Cerebellar cortex (tissue), 1 donor: ENCODE data around the gene PCDH9.
"Not testable (repeated sequence)": the region's sequence is repeated elsewhere in the genome, so short reads cannot be mapped to it uniquely, and the experiment has no call there.

Source experiments
- DNase-seq: peaks from one replicate; pipeline ENCODE4 v3.0.0-alpha.2; 2015; ENCODE audit warnings: low spot score

The PCDH9 gene

DNA sequence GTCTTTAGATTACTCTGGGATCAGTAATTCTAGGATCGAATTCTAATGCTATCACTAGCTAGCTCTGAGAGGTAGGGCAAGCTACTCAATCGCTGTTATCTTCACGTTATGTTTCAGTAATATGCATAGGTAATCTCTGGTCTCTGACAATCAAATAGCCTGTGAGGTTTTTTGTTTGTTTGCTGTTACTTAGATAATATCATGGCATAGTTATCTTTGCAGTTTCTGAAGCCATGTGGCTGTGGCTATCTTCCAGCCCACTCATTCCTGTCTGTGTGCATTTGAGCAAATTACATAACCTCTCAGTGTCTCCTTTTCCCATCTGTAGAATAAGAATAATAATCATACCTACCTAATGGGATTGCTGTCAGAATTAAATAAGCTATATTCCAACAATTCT is 330.2 kb downstream of the PCDH9 start:
- peak; percentile 23 for DNase-seq

DNA sequence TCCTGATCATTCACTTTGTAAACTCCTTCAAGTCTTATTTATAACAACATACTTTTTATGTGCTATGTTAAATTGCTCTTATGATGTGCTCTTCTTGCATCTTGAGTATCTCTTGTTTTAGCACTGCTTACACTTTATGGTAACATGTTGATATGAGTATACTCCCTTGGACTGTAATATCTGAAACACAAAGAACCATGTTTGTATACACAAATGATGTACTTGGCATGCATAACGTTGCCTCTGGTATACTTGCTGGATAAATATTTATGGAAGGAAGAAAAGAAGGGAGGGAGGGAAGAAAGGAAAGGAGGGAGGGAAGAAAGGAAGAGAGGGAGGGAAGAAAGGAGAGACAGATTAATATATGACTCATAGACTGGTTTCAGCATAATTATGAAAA is 333.2 kb downstream of the PCDH9 start:
- DNase-seq: no peak

DNA sequence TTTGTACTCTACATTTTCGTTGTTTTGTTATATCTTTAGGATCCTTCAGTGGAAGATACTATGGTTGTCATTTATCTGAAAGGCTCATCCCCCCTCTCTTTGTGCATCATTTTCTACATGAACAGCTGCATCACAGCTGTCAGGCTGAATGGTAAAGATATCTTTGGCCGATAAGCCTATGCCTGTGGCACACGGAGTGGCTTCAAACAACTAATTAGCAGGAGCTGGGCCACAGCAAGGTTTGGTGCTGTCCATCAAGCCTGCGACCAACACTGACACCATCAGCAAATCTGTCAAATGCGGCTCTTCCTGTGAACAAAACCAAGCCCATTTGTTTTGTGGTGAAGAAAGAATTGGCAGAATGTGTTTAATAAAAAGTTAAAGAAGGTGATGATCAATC is 334.4 kb downstream of the PCDH9 start:
- DNase-seq: no peak

DNA sequence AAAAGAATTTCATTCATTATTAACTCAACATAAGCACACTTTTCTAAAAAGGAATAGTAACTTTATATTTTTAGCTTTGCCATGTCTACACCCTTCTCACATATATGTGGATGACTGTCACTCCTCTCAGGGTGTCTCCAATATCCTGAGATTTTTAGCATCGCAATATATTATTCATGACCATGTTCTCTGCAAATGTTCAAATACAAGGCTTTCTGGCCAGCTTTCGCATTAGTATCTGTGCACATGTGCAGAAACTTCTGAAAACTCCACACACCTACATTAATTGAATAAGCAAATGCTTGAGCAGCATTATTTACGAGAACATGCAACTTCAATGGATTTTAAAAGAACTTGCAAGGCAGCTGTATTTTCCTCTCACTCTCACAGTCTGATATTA is 334.8 kb downstream of the PCDH9 start:
- no peak for DNase-seq

DNA sequence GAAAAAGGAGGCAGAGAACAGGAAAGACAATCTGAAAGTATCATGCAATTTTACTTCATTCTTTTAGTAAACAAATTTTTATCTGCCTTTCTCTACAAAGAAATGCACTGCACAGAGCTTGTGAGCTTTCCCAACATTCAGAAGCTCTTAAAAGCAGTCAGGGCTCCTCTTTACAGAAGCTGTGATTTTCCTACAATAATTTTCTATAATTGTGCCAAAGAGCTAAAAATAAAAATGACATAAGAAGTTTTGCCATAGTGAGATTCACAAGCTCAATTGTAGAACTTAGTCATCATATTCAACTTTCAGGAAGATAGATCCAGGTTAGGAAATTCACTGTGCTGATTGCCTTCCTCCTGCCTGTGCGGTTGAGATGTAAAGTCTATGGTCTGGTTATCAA is 341.4 kb downstream of the PCDH9 start:
- no peak for DNase-seq

DNA sequence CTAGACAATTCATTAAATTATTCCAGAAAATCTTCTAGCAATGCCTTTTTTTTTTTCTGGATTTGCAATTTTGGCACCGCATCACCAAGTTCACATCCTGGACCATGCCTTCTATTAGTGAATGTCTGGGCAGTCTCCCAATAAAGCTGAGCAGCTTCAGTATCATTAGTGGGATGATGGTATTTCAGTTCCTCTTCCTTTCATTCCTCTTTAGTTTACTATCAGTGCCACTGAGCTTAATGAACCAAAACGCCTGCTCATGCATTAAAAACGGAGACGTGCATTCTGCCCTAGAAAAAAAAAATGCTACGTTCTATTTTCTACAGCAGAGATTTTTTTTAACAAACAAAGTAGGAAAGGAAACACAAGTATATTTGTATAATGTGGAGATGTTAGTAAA is 343.0 kb downstream of the PCDH9 start:
- DNase-seq: peak; percentile 50

DNA sequence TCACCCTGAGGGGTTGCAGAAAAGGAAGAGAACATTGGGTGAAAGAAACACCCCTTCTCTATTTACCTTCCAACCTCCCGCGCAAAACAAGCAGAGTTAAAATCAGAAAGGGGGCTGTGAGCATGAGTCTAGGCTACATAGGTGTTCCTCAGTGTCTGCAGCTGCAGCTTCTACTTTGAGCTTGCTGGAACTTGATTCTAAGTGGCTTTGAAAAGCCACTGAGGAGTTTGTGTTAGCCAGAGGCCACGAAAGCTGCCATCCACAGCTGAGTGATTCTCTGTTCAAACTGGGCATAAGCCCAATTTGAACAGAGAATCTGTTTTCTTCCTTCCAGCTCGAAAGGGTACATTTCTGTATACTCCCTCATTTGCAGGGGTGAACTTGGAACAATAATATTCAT is 343.9 kb downstream of the PCDH9 start:
- peak; percentile 22 for DNase-seq

DNA sequence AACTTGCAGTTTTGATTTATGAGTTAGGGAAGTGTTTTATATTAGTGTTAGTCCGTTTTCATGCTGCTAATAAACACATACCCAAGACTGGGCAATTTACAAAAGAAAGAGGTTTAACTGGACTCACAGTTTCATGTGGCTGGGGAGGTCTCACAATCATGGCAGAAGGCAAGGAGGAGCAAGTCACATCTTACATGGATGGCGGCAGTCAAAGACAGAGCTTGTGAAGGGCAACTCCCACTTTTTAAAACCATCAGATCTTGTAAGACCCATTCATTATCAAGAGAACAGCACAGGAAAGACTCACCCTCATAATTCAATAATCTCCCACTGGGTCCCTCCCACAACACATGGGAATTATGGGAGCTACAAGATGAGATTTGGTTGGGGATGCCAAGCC is 349.0 kb downstream of the PCDH9 start:
- not testable (repeated sequence) for DNase-seq

DNA sequence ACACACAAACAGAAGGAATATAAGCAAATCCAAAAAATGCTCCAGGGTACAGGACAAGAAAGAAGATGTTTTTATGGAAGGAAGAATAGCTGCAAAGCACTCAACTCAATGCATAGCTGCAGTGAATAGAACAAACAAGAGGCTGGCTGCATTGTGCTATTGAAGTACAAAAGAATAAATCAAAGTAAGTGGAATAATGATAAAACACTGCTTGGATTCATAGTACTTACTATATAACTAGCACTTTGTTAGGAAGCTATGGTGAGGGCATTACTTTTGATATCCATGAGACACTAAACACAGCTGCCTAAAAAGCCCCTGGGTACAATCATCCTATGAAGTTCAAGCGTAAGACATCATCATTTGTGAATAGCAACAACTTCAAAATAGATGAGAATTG is 350.1 kb downstream of the PCDH9 start:
- DNase-seq: no peak

DNA sequence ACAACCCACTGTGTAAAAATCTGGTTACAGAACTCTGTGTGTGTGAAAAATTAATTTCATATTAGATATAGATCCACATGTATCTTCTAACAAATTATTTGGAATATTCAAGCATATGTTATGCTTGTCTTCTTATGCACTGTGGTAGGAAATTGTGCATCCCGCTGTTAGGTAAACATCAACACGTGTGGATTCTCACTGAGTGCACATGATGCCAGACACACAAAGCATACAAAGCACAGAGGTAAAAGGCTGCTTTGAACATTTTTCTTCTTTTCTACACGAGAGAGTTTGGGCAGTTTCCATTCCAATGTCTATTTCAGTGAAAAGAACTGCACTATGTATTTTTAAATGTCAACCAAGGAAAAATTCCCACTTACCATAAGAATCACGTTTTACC is 354.9 kb downstream of the PCDH9 start:
- no peak for DNase-seq

DNA sequence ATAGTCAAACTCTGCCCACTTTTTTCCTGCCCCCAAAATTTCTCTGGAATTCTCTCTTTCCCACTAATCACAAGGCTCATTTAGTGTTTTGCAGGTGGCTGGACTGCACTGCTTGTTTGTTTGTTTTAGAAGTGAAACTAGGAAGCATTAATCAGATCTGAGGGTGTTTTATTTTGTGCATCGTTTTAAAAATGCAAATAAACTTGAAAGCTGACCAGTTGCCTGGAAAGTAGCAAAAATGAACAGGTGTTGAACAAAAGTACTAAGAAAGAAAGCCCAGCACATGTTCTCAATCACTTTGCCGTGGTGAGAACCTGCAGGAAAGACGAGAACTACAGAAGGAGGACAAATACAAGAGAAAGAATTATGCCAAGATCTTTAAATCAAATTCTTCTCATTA is 365.5 kb downstream of the PCDH9 start:
- DNase-seq: no peak

DNA sequence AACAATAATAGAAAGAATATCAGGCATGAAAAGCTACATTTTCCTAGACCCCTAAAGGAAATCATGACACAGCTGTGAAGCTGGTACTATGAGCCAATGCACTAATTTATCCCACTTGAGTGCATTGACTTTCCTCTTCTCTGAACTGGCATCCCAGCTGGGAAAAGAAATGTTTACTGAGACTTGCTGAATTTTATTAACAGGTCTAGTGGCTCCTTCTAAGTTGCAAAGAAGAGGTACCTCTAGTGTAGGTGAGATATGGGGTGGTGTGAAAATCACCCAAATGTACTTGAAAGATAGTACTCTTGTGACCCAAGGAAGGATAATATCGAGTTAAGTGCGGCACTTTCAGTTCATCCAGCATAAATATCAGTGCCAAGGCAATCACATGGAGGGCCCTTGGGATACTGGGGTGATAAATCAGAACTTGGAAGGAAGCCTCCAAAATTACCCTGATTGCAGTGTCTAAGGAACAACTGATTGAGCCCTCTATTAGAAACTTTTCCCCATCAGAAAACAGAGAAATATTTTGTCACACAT is 369.2 kb downstream of the PCDH9 start:
- no peak for DNase-seq

DNA sequence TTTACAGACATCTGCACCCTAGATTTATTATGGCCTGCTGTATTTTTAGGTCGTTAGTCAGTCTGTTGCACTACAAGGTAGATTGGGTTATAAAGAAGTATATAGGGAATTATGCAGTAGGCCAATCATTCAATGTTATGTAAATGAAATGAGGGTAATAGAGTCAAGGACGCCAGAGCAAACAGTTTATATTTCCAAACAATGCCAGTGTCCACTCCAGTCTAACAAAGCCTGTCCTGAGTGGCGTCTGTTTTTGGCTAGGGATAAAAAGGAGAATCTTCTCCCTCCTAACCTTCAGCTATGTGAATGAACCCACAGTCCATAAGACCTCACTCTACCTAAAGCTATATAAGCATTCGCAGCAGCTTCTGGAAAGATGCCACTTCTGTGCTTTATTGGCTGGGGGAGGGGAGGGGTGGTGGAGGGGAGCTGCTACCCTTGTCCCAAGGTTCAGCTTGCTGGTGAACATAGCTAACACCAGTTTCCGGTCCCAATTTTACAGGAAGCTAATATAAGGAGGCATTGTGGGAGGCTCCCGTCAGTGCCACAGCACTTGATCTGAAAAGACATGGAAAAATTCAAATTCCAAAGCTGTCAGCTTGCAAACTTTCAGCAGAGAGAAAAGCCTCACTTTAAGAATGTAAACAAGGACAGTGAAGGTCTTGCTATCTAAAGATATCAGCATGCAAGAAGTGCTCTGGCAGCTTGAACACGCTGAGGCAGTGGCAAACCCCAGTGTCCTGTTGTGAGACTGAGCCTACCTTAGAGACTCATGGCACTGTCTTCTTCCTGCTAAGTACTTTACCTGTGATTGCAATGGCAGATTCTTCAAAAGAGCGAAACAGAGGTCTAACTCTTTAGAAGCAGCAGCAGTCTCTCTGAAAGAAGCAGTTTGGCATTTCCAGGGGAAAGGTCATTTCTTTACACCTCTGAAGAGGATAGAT is 369.9 kb downstream of the PCDH9 start:
- no peak for DNase-seq

DNA sequence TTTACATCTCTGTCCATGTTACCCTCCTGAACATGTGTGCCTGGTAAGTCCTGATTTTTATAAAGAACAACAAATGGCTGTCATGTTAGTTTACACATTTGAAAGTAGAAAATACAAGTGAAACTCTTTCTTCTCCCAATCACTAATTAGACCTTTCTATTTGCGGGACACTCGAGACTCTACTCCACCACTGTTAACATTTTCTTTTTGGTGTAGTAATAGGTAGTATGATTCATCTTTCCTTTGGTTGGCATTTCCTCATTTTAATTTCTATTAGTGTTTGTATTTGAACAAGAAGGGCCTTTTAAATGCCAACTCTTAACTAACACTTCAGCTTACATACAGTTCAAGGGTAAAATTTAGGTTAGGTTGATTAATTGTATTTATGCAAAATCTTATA is 371.1 kb downstream of the PCDH9 start:
- DNase-seq: no peak

DNA sequence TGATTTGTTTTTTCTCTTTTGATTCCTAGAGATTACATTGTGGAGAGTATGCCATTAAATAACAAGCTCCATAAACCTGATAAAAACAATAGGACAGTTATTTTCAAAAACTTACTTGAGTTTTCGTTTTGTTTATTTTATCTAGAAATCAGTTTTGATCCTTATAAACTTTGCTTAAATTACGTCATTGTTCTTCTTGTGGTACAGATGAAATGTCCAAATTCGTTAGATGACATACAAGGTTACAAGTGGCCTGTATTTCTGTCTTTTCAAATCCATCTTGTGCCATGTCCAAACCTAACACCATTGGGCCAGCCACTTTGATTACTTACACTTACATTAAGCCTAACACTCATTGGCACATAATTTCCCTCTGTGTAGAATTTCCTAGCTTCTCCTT is 372.0 kb downstream of the PCDH9 start:
- no peak for DNase-seq

DNA sequence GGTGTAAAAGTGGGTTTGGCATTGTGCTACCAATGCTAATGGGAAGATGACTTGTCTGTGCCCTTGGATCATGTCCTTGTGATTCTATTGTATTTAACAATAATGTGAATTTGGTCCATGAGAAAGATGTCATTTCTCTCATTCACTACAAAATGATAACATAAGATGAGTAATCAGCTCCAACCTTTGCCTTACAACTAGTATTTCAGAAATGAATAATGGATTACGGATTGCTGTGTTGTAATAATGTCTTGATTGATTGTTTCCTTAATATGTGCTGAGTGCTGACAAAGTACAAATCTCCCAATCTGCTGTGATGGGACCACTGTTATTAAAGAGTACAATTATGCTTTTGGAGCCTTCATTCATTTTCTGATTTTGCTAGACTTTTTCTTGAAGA is 375.0 kb downstream of the PCDH9 start:
- DNase-seq: no peak

DNA sequence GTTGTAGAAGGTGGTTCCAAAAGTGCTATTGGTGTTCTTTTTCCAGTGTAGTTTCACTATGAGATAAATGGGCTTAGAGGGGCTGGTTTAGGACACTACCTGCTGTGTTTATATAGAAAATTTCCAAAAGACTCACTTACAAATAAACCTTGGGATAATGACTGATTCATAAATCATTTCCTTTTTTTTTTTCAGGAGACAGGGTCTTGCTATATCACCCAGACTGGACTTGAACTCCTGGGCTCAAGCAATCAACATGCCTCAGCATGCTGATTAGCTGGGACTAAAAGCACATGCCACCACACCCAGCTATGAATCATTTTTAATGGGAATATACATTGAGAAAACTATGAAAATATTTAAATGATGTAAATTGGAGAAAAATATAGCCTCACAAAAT is 376.6 kb downstream of the PCDH9 start:
- no peak for DNase-seq

DNA sequence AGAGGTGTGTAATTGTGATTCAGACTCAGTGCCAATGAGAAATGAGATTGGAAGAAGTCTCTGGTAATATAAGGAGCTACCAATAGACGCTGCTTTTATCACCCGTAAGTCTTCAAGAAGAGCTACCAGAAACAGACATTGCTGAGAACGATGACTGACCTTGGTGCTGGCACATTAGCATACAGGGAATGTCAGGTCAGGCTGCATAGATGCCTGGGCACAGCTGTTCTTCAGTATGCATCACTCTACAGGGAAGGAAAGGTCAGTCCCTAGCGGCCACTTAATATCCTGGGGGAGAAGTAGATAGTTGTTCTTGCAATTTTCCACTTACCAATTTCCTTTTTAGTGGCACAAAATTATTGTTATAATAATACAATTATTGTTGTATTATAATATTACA is 380.4 kb downstream of the PCDH9 start:
- DNase-seq: no peak

DNA sequence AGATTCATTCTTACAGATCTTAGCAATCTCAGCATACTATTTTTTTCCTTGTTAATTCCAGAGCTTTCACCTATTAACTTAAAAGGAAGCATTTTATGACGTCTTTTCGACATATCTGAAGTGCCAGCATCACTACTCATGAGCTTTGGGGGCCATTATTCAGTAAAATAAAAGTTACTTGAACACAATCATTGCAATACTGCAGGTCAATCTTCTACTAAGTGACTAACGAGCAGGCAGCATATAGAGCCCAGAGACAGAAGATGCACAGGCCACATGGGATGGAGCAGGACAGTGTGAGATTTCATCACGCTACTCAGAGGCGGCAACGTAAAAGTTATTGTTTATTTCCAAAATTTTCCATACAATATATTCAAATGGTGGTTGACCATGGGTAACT is 382.6 kb downstream of the PCDH9 start:
- no peak for DNase-seq

DNA sequence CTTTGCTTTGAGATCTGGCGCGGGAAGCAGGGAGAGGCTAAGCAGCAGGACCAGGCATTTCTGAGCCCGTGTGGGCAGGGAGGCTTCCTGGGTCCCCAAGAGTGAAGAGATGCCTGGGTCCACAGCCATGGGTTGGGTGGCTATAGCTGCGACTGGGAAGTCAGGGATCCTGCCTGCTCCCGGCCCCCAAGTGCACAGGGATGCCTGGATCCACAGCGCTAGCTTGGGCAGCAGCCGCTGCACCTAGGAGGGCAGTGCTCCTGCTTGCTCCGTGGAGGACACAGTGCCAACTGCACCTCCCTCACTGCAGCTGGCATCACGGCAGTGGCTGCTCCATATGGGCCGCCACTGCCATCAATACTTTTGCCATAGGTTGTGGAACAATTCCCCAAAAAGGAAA is 384.7 kb downstream of the PCDH9 start:
- no peak for DNase-seq

DNA sequence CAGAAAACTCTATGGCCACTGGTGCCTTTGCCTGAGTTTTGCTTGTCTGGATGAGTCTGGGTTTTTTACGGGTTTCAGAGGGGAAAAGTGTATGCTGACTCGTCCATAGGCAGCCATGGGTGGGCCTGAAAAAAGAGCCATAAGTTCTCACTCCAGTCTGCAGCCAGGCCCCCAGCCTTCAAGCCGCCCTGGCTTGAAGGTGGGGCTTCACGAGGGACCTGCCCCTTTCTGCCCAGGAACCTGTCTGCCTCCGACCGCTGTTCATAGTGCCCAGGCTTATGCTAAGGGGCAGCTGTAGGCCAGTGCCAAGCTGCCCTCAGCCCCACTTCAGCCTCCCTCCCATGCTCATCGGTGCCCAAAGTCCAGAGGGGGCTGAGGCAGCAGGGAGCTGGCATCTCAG is 385.2 kb downstream of the PCDH9 start:
- no peak for DNase-seq

DNA sequence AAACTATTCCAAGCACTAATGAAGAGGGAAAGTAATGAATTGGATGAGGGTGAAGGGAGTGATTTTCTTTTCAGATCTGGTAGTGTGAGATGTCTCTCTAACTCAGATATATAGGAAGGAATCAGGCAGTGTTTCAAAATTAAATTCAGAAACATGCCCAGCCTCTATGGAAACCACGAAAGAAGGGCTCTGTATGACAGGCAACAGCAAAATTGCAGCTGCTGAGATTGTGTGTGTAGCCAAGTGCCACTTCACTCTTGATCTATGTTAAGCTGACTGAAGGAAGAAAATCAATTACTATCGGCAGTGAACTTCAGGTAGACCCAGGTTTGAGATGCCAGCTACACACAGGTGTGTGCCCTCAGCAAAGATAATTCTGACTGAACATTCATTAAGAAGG is 387.4 kb downstream of the PCDH9 start:
- DNase-seq: no peak

DNA sequence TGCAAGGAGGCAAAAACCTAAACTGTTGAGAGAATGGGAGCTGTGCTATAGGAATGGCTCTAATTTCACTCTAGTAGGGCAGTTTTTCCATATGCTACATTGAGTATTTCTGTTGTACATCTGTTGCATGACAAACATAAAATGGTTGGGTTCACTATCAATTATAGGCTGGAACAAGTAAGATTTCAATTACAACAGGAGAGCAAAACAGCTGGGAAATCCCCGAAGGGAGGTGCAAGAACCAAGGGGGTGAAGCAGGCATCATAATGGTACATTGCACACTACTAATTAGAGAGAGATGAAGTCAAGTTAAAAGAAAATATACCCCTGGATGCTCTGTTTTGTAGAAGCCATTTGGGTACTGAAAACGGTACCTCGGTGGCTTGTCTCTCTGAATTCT is 389.5 kb downstream of the PCDH9 start:
- no peak for DNase-seq

DNA sequence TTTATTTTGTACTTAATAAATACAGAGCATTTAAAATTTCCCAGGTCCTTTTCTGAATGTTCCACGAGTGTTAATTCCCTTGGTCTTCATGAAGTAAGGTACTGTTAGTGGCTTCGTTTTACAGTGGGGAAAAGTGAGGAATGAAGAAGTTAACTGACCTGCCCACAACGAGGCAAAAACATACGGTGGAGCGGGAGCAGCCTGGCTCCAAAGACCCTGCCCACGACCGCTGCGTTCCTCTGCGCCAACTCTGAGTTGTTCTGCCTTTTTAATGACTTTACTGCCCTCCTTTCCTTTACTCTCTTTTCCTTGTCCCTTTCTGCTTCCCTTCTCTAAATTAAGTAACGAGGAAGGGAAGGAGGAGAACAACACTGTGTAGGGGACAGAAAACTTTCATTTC is 392.9 kb downstream of the PCDH9 start:
- DNase-seq: no peak
